ENCODE measurements around the gene IFRD2. TPM values are rescaled to one million over a fixed set of nuclear protein-coding genes. Genes with fewer than 3 reads are reported as not detected.
A peak's percentile ranks its signal among the peaks of the same experiment; 100 is the strongest.

IFRD2 gene
- total and polyA plus RNA-seq, 2 donors (not counting 1 experiment from before 2014, with no cell fraction given), result 28.1 to 51.0 TPM

GRCh38 chr3:50270422-50271224 lies 21.6 kb downstream of the IFRD2 start:
- Histone ChIP-seq H3K27ac (ENCODE audit: insufficient read depth, low read length) (no peak overlapping the region), H2AFZ (ENCODE audit: low read length) (no peak overlapping the region), H3K9ac (ENCODE audit: insufficient read depth, low read length) (no peak overlapping the region), H3K27me3 (ENCODE audit: control insufficient read depth, insufficient read depth, low read length) (no peaks in the 10 kb centered on the region), H3K36me3 (ENCODE audit: control insufficient read depth, insufficient read depth, low read length) (no peaks in the 10 kb centered on the region), H3K4me2 (ENCODE audit: extremely low read depth, insufficient read depth, low read length) (peak overlapping the region; percentile 88), H3K79me2 (ENCODE audit: control insufficient read depth, insufficient read depth, low read length) (no peaks in the 10 kb centered on the region), H3K4me1 (ENCODE audit: control insufficient read depth, extremely low read depth, insufficient read depth, low read length) (peaks cover 49% of the 10 kb centered on the region), H3K9me3 (ENCODE audit: control insufficient read depth, insufficient read depth, low read depth, low read length) (no peaks in the 10 kb centered on the region), H3K4me3 (replicated peaks in 1 of 4; ENCODE audit: control extremely low read depth in 1 of 4, insufficient read depth in 1 of 4, low read depth in 3 of 4, low read length in 4 of 4) (peak overlapping the region in 2 of 4 experiments; percentile 56 to 64), H4K20me1 (ENCODE audit: control insufficient read depth, extremely low read depth, insufficient read depth, low read length) (no peaks in the 10 kb centered on the region)
- no peak for TF ChIP-seq EZH2 (IDR thresholded peaks at IDR 0.05; ENCODE audit: low read length, missing control alignments)
- TF ChIP-seq CTCF (conservative IDR thresholded peaks at IDR 0.05 in 1 of 2, IDR thresholded peaks at IDR 0.05 in 1 of 2; ENCODE audit: low read depth in 1 of 2, low read length in 2 of 2), result no peak
- peak in 1 of 2 donors; percentile 31 for DNase-seq (ENCODE audit: low read depth in 2 of 2)

DNA sequence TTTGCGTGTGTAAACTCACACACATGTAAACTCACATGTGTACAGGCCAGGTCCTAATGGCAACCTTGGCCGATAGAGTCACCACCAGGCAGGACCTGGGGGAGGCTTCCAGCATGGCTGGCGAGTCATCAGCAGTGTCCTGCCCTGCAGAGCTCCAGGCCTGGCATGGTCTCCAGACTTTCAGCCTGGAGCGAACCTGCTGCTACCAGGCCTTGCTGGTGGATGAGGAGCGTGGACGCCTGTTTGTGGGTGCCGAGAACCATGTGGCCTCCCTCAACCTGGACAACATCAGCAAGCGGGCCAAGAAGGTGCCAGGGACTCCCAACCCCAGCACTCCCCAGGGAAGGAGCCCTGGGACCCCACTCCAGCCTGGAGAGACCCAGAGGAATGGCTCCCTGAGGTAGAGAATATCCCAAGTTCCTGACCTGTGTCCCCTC lies 22.2 kb downstream of the IFRD2 start:
- H3K4me3 ChIP-seq (replicated peaks in 1 of 4; ENCODE audit: control extremely low read depth in 1 of 4, insufficient read depth in 1 of 4, low read depth in 3 of 4, low read length in 4 of 4), result peak overlapping the region in 3 of 4 experiments; percentile 37 to 64 (median 56)
- peaks cover 55% of the 10 kb centered on the region for H3K4me1 ChIP-seq (ENCODE audit: control insufficient read depth, extremely low read depth, insufficient read depth, low read length)
- H3K9ac ChIP-seq (ENCODE audit: insufficient read depth, low read length), result no peak overlapping the region
- no peaks in the 10 kb centered on the region for H3K9me3 ChIP-seq (ENCODE audit: control insufficient read depth, insufficient read depth, low read depth, low read length)
- H4K20me1 ChIP-seq (ENCODE audit: control insufficient read depth, extremely low read depth, insufficient read depth, low read length), result no peaks in the 10 kb centered on the region
- H3K79me2 ChIP-seq (ENCODE audit: control insufficient read depth, insufficient read depth, low read length), result no peaks in the 10 kb centered on the region
- H3K27me3 ChIP-seq (ENCODE audit: control insufficient read depth, insufficient read depth, low read length), result no peaks in the 10 kb centered on the region
- peak overlapping the region; percentile 88 for H3K4me2 ChIP-seq (ENCODE audit: extremely low read depth, insufficient read depth, low read length)
- no peaks in the 10 kb centered on the region for H3K36me3 ChIP-seq (ENCODE audit: control insufficient read depth, insufficient read depth, low read length)
- no peak for TF ChIP-seq EZH2 (IDR thresholded peaks at IDR 0.05; ENCODE audit: low read length, missing control alignments)
- TF ChIP-seq CTCF (conservative IDR thresholded peaks at IDR 0.05 in 1 of 2, IDR thresholded peaks at IDR 0.05 in 1 of 2; ENCODE audit: low read depth in 1 of 2, low read length in 2 of 2), result no peak
- H3K27ac ChIP-seq (ENCODE audit: insufficient read depth, low read length), result no peak overlapping the region
- peak in 1 of 2 donors; percentile 52 for DNase-seq (ENCODE audit: low read depth in 2 of 2)
- H2AFZ ChIP-seq (ENCODE audit: low read length), result no peak overlapping the region

DNA sequence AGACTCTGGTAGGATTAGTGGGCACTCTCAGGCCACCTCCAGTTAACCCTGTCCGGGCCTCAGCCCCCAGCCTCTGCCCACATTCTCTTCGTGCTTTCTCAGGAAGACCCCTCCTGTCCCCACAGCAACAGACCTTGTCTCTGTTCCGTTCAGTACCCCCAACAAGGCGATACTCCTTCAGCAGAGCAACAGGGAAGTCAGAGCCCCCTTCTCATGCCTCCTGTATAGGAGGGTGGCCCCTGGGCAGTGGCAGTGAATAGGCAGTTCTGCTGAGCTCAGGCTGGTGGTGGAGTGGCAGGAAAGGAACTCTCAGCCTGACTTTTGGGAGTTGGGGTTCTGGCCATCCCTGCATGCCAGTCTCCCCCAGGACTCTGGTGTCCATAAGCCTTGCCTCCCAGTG lies 22.8 kb downstream of the IFRD2 start:
- Histone ChIP-seq H3K9me3 (ENCODE audit: control insufficient read depth, insufficient read depth, low read depth, low read length) (no peaks in the 10 kb centered on the region), H4K20me1 (ENCODE audit: control insufficient read depth, extremely low read depth, insufficient read depth, low read length) (no peaks in the 10 kb centered on the region), H3K4me2 (ENCODE audit: extremely low read depth, insufficient read depth, low read length) (peak overlapping the region; percentile 88), H3K27ac (ENCODE audit: insufficient read depth, low read length) (peak overlapping the region; percentile 14), H2AFZ (ENCODE audit: low read length) (no peak overlapping the region), H3K4me3 (replicated peaks in 1 of 4; ENCODE audit: control extremely low read depth in 1 of 4, insufficient read depth in 1 of 4, low read depth in 3 of 4, low read length in 4 of 4) (peak overlapping the region; percentile 29 to 64 (median 46)), H3K4me1 (ENCODE audit: control insufficient read depth, extremely low read depth, insufficient read depth, low read length) (peaks cover 57% of the 10 kb centered on the region), H3K9ac (ENCODE audit: insufficient read depth, low read length) (no peak overlapping the region), H3K79me2 (ENCODE audit: control insufficient read depth, insufficient read depth, low read length) (no peaks in the 10 kb centered on the region), H3K36me3 (ENCODE audit: control insufficient read depth, insufficient read depth, low read length) (no peaks in the 10 kb centered on the region), H3K27me3 (ENCODE audit: control insufficient read depth, insufficient read depth, low read length) (no peaks in the 10 kb centered on the region)
- no peak for TF ChIP-seq CTCF (conservative IDR thresholded peaks at IDR 0.05 in 1 of 2, IDR thresholded peaks at IDR 0.05 in 1 of 2; ENCODE audit: low read depth in 1 of 2, low read length in 2 of 2)
- TF ChIP-seq EZH2 (IDR thresholded peaks at IDR 0.05; ENCODE audit: low read length, missing control alignments), result no peak
- no peak for DNase-seq (ENCODE audit: low read depth in 2 of 2)
